Amygdala (tissue), 56 donors: ENCODE measurements around the gene ARHGAP26.

Experiments
- DNase-seq, 56 donors: peaks; one replicate each; lab custom pipeline; 2025; lab: John Stamatoyannopoulos, UW

The ARHGAP26 gene

DNA sequence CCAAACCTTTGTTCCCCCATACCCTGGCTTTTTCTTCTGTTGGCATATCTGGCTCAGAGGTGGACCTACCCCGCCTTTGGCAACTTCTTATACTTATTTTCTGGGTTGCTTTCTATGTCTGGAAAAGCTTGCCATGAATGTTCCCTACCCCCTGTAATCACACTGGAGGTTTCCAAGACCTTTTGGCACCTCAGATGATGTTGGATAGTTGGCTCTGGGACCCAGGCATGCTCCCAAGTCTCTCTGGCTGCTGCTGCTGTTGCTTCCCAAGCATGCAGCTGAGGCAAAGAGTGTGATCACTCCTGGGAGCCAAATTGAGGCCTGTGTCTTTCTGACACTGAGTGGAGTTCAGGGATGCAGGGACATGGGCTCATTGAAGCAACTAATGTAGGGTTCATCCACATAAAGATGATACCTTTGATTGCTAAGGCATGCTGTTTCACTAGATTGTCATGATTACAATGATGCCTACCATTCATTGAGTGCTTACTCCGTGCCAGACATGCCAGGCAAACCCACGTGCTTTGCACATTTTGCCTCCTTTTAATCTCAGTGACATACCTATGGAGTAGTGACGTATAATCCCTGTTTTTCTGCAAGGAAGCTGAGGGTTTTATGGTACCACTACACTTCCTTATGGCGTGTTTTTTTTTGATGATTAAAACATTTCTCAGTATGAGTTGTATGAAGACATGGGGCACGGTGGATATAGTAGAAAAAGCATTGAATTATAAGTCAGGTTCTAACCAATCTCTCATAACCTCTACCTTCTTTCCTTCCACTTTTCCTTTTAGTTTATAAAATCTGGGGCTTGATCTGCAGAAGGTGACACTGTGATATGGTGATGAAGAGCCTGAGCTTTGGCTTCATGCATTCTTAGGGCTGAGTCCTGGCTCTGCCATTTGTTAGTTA is 73.1 kb downstream of the ARHGAP26 start:
- peak in 7 of 56 donors; percentile 9 to 43 (median 19) for DNase-seq

GRCh38 chr5:142844866-142845265 is 74.7 kb downstream of the ARHGAP26 start:
- DNase-seq = no peak

- peak in 11 of 56 donors; percentile 7 to 72 (median 22) for DNase-seq
Measured at GRCh38 chr5:142845402-142845921, 75.3 kb downstream of the ARHGAP26 start.

DNA sequence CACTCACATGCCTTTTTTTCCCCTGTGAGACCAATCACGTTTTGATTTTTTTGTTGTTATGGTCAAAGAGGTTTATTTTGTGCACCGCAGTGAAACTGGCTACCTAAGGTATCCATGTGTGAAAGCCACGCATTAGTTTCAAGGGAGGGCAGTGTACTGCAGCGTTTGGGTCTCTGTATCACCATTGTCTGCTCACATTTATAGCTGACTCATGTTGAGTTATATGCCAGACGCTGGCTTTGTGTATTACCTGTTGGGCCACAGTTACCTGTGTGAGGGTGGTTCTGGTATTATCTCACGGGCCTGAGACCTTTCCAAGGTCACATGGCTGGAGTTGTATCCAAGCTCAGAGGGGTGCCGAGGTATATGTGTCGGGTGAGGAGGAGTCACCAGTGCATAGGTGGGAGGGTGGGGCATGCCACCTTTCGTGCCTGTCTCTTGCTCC is 75.8 kb downstream of the ARHGAP26 start:
- no peak for DNase-seq

DNA sequence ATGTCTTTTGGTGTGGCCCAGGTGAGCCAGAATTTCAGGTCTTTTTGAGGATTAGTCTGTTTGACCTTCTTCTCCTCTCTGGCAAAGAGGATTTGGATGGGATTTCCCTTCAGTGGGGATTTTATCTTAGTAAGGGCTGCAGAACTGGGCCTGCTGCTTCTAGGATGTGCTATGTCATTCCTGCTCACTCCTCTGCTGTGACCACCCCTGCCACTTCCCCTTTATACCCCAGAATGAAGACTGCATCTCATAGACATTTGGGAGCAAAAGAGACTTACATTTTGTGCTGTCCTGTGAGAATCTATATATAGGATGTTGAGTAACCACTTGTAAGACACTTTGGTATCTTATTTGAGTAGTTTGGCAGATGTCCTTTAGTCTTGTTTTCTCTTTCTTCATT is 76.2 kb downstream of the ARHGAP26 start:
- DNase-seq = peak in 1 of 56 donors; percentile 8

- DNase-seq = no peak
Measured at GRCh38 chr5:142847898-142848790, 78.0 kb downstream of the ARHGAP26 start.

DNA sequence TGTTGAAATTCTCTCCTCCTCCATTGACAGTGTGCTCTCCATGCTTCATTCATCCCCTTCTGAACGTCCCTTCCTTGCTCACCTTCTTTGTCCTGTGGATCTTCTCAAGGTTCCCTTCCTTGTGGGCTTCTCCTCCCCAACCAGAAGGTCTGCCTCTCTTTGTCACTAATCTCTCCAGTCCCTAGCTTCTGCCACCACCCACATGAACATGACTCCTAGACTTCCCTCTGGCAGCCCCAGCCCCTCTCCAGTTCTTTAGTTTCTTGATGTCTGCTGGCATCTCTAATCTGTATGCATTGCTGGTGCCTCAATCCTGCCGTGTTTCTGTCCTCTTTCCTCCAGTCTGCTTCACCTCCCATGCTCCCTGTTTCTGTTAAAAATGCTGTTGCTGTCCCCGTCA is 79.3 kb downstream of the ARHGAP26 start:
- DNase-seq = no peak

DNA sequence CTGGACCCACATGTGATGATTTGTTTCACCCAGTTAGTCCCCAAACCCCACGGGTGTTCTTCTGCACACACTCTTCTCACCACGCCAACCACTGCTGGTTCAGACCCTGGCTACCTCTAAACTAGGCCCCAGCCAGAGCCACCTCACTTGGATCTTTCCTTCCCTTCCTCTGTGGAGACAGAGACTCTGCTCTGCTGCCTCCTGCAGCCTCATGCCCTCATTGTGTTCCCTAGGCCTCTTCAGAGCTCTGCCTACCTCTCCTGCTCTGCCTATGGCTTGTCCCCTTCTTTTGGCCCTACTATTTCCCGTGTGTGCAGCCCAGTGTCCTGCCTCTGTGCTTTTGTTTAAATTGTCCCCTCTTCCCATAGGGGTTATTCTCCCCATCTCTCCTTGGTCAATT is 79.7 kb downstream of the ARHGAP26 start:
- DNase-seq = no peak

DNA sequence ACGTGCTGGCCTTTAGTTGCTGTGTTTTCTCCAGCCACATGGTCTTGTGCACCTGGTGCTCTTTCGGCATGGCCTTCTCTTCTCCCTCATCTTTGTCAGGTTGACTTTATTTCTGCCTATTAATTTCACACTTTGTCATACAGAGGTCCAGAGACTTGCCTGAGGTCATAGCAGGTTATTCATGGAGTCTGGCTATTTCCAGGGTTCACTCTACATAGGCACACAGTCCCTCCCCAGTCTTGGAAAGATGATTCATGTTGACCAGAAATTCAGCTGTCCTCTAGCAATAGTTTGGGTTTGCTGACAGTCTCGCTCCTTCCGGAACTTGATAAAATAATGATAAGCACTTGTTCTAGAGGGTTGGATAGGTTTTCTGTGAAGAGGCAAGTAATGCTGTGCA is 81.6 kb downstream of the ARHGAP26 start:
- no peak for DNase-seq

DNA sequence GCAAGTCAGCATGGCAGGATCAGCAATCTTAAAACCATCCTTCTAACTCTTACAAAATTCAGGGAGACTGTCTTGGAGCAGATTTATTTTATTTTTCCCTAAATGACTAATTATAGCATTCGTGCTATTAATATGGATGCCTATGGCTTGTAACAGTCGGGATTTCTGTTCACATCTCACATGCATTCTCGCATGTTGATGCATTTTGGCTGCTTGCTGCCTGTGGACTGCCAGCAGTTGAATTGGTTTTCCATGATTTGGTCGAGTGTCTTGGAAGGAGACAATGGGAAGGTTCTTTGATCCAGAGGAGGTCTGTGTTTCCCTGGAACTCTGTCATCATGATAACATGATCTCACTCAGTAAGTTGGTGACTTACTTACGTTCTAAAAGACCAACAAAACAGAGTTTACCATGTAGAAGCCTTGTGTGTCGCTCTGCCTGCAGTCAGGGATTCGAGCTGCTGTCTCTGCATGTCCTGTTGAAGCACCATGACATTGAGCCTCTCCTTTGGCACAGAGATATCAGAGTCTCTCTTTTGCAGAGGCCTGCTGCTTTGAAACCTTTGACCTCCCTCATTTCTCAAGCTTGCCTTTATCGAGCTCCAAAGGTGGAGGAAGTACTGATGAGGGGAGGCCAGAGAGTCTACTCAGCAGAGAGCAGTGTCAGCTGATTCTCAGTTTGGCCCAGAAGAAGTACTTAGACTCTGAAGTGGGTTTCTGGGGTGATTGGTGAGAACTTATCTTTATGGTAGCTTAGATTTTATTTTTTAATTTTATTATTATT is 82.4 kb downstream of the ARHGAP26 start:
- DNase-seq = no peak

DNA sequence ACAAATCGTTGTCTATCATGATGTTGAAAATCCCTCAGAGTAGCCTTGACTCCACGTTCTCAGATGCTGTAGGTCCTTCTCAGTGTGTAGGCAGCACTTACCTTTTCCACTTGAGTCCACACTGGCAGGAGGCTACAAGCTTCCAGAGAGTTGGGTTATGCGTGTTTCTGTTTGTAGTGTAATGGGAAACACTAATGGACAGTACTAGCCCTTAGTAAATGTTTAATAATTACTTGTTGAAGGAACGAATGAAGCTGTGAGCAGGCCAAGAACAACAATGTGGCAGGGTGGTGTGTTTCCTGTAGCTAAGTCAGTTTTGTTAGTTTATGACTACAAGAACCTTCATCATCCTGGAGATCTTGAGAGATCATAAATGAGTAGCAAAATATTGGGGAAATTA is 83.5 kb downstream of the ARHGAP26 start:
- no peak for DNase-seq

GRCh38 chr5:142856269-142856782 is 86.1 kb downstream of the ARHGAP26 start:
- no peak for DNase-seq

DNA sequence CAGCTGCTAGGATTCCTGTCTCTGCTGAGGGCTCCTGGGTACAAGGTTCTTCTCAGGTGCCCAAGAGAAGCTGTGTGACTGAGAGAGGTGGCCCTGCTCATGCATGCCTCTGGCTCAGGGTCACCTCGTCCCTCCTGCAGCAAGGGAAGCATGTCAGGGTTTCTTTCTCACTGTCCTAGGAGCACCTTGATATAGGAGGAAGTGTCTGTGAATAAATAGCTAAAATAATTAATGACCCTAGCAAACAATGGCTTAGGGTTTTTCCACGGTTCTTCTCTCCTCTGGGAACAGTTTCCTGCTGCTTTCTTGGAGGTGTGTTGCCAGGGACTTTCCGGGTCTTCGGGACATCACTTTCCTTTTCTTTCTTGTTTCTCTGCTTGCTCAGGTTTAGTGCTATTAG is 87.2 kb downstream of the ARHGAP26 start:
- no peak for DNase-seq

DNA sequence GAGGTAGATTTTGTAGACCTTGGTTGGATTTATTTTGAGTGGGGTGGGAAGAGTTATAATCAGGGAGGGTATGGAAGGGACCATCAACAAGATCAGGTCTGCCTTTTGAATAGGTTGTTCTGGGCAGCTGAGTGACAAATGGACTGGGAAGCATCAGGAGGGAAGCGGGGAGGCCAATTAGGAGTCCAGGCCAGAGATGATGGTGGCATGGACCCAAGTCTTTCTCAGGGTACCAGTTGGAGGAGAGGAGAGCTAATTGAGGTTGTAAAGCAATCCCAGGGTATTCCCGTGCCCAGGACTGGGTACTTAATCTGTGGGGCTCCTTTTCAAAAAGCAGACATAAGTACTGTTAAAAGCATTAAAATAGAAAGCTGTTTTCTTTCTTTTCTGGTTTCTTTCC is 88.9 kb downstream of the ARHGAP26 start:
- DNase-seq = peak in 1 of 56 donors; percentile 11

- peak in 22 of 56 donors; percentile 4 to 73 (median 28) for DNase-seq
Measured at GRCh38 chr5:142860270-142860669, 90.1 kb downstream of the ARHGAP26 start.

GRCh38 chr5:142861011-142861410 is 90.8 kb downstream of the ARHGAP26 start:
- no peak for DNase-seq

DNA sequence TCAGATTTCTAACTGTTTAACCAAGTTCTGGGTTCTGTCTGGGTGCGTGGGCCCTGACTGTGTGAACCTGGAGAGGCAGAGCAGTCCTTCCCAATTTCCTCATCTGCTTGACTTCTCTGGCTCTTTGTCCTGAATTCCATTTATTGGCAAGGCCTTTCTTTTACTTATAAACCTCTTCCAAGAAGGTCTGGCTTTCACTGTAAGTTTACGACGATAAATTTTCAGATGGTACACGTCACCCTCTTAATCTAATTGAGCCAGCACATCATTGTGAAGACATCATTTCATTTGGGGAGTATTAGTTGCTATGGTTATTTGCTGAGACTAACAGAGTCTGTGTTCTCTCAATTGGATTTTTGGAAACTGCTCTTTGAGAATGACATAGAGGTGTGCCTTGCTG is 92.4 kb downstream of the ARHGAP26 start:
- DNase-seq = no peak

DNA sequence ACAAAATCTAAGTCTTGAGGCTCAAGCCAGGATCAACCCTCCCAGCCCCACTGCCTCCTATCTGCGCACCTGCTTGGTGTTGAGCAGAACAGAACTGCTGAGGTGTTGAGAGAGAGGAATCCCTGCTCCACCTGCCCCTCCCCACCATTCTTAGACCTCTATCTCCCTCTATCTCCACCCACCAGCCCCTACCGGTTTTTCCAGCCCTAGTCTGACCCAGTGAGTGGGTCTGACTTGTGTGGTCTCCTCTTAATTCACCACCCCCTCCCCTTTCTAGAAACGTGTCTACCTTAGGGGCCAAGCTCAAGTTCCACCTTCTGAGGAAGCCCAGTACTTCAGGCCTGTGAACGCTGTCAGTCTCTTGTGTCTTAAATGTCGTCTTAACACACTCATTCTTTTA is 93.7 kb downstream of the ARHGAP26 start:
- DNase-seq = no peak

DNA sequence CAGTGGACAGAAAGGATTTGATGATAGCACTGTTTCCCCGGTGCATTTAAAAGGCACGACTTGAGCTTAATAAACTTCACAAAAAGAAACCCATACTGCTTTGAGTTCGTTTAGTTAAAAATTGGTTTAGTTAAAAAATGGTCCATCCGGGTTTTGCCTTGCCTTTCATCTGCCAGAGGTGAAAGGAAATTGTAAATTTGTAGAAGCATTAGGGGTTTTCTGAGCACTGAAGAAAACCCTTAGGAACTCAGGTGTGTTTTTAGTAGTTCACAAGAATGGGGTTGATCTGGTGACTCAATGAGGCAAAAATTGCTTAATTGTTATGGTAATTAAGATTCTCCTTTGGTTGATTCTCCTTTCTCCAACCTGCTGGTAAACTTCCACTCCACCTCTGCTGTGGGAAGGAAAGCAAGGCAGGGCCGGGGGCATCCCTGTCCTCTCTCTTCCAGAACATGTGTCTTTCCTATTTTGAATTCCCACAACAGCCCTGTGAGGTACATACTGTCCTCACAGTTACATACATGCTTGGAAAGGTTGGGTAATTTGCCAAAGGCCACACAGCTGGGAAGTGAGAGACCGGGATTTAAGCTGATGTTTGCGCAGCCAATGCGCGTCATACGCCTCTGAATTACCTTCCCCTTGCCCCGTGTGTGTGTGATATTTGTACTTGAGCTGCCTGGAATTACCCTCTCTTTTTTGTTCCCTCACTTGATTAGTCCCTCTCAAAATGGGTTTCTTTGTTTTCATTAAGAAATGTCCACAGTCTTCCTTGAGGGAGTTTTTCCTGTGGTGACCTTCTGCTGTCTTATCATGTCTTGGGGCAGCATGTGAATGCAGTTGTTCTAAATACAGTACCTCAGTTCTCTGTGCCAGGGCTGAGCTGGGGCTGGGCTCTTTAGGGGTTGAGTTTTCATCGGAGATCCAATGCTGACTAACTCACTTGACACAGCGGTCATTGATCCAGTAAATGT is 94.4 kb downstream of the ARHGAP26 start:
- DNase-seq = no peak
